ENCODE results near the gene NEMF.
"Not testable (repeated sequence)": the region's sequence is repeated elsewhere in the genome, so short reads cannot be mapped to it uniquely, and the experiment has no call there.

The NEMF gene, protein sequence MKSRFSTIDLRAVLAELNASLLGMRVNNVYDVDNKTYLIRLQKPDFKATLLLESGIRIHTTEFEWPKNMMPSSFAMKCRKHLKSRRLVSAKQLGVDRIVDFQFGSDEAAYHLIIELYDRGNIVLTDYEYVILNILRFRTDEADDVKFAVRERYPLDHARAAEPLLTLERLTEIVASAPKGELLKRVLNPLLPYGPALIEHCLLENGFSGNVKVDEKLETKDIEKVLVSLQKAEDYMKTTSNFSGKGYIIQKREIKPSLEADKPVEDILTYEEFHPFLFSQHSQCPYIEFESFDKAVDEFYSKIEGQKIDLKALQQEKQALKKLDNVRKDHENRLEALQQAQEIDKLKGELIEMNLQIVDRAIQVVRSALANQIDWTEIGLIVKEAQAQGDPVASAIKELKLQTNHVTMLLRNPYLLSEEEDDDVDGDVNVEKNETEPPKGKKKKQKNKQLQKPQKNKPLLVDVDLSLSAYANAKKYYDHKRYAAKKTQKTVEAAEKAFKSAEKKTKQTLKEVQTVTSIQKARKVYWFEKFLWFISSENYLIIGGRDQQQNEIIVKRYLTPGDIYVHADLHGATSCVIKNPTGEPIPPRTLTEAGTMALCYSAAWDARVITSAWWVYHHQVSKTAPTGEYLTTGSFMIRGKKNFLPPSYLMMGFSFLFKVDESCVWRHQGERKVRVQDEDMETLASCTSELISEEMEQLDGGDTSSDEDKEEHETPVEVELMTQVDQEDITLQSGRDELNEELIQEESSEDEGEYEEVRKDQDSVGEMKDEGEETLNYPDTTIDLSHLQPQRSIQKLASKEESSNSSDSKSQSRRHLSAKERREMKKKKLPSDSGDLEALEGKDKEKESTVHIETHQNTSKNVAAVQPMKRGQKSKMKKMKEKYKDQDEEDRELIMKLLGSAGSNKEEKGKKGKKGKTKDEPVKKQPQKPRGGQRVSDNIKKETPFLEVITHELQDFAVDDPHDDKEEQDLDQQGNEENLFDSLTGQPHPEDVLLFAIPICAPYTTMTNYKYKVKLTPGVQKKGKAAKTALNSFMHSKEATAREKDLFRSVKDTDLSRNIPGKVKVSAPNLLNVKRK

DNA sequence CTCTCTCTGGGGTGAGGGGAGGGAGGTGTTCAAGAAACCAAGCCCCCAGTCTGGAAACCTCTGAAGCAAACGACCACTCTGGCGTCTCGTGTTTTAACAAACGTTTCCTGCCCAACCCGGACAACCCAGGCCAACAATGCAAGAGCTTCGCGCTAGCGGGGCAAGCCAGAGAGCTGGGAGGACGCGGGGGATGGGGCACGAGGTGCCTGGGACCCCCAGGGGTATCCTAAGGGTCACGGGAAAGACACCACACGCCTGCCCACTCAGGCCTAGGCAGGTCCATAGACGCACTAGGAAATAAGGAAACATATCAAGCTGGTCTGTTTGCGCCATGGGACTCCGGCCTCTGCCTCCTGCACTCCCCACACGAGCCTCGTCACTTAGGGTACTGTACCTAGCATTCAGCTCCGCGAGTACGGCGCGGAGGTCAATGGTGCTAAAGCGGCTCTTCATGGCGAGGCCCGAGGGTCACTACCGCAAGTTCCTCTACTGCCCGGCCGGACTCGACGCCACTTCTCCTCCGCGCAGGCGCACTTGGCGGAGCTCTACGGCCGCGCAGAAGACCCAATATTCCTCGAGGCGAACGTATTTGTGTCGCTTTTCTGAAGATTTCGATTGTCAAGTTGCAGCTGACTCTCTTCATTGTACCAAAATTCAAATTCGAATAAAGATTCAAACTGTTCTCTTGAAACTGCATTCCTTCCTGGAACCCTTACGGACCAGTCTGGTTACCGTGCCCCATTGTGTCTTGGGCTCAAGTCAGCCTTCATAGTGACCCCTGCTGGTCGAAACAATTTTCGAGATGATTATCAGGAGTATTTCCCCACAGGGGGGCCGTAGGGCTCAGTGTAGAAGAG lies at the start of gene NEMF:
Gene NEMF, minus strand, starts transcription at position 488 of the 857 bp plus-strand sequence. Its CDS starts 35 bp downstream, at position 453.
- DNase-seq (ENCODE audit: low spot score): peak; percentile 83

DNA sequence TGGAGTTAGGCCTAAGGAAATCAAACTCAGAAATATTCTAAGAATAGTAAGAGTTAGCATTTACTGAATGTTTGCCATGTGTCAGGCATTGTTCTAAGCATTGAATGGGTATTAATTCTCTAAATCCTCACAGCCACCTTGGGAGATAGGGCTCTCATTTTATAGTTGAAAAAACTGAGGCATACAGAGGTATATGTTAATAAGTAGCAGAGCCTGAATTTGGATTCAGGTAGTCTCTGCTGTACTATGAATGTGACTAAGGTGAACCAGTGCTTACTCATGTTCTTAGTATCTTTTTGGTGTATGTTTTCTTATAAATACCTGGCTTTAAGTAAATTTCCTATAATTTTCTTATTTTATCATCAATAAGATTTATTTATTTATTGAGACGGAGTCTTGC lies 48.4 kb upstream of the NEMF start:
- no peak for DNase-seq (ENCODE audit: low spot score)

DNA sequence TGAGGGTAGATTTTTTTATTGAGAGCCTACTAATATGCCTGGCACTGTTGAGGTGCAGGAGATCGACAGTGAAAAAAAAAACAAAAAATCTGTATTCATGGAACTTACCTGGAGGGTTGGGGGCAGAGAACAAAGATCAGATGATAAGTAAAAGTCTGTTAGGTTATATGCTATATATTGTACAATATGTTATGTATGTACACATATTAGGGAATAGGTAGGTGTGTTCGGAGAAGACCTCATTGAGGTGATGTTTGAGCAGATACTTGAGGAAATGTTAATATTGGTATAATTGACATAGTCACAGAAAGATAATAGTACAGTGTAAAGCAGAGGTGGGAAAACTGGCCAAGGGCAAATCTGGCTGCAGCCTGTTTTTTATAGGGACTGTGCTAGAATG lies 45.9 kb upstream of the NEMF start:
- no peak for DNase-seq (ENCODE audit: low spot score)

DNA sequence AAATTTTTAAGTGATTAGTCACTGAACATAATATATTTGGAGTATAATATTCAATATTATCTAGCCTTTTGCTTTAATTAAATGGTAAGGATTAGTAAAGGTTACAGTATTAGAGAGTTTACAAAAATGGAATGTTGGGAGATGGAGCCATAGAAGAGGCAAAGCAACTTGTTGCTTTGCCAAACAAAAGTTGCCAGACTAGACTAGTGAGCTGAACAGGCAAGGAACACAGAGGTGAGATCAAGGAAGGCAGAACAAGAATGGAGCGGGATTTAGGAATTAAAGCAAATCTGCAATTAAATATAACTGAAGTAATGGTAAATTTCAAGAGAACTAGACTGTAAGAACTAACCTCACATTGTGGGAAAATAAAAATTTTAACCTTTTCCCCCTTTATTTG lies 45.4 kb upstream of the NEMF start:
- DNase-seq (ENCODE audit: low spot score): no peak

DNA sequence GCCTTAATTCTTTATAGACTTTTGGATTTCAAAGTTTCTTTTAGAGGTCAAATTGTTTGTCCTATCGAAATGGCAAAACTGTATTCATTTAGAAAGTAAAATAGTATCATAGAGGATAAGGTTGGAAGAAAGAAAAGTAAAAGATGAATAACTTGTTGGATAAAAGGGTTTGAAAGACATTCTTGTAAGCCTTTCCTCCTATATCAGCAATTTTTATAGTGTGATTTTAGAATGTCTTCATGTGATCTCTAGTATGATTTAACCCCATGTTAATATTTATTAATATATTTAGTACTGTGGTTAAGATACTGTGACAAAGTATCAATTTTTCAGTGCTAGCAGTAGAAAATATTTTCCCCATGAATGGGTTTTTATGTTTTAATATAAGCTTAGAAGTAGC lies 44.8 kb upstream of the NEMF start:
- DNase-seq (ENCODE audit: low spot score): no peak

DNA sequence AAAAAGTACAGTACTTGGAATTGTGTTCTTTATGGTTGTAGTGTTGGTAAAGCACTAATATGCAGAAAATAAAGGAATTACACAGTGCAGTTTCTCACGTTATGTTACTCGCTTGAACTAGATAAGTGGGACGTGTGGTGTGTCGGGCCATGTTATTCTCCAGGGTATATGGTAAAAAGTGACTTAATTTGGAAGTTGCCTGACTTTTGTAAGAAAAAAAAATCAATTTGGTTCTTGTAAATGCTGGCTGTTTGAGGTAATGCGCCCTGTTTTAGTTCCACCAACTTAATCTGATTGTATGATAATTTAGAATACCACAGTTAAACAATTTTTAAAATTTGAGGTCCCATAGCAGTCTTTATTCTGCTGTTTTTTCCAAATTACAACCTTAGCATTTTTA lies 44.4 kb upstream of the NEMF start:
- DNase-seq (ENCODE audit: low spot score): no peak

DNA sequence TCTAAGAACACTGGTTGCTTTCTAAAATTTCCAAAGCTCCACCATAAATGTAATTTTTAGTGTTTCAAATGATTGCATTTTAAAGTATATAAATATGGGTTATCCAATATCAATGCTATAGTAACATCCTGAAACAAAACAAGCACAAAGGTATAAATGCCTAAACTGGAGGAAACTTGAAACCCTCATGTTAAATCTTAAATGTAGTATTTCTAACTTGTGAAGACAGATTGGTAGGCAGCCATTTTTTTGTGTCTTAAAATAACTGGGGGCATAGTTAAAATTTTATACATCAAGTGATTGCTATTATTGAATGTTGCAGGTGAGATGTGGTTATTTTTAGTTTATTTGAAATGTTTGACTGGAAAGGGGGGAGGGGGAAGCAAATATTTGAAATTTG lies 43.7 kb upstream of the NEMF start:
- not testable (repeated sequence) for DNase-seq (ENCODE audit: low spot score)

DNA sequence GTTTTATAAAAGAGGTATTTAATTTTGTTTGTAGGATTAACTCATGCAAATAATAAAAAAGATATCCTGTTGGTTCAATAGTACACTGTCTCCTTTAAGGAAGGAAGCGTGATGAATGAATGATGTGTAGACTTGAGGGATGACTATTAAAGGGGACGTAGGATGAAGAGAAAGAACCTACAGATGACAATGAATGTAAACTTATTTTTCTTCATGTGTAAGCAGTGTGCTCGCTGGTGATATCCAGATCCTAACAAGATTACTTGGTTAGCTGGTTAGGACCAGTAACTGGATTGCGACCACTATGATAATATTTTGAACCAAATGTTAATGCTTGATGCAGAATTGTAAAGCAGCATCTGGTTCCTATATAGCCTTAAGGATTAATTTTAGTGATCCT lies 42.9 kb upstream of the NEMF start:
- DNase-seq (ENCODE audit: low spot score): no peak

DNA sequence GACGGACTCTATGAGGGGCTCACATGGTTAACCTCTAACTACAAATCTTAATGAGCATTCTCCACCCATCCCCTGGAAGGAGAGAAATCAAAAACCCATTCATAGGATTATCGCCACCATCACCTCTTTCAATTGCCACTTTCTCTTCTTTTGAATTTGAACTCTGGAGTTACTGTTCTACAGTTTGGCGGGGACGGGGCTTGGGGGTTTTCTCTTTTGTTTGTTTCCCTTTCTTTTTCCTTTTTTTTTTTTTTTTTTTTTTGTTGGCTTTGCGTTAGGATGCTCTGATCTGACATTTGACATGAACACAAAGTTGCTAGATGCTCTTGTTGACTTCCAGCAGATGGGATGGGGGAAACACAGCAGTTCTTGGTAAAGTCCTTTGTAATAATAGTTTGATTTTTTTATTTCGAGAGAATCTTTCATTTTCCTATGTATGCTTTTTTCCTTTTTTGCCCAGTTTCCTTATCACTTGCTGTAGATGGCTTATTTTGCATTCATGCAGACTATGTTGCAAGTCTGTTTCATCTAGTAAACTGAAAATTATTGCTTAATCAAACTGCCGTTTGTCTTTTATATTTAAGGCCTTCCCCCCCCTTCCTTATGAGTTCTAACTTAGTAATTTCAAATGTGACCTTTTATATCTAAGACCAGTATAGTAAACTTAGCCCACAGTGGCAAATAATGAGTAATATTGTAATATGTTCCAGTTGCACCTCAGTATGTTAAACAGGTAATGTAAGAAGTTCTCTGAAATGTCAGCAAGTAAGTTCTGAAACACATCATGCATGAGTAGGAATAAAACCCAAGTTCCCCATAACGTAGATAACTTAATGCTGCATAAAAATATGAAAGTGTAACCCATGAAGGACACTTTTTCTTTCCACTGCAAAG lies 41.9 kb upstream of the NEMF start:
- DNase-seq (ENCODE audit: low spot score): not testable (repeated sequence)

DNA sequence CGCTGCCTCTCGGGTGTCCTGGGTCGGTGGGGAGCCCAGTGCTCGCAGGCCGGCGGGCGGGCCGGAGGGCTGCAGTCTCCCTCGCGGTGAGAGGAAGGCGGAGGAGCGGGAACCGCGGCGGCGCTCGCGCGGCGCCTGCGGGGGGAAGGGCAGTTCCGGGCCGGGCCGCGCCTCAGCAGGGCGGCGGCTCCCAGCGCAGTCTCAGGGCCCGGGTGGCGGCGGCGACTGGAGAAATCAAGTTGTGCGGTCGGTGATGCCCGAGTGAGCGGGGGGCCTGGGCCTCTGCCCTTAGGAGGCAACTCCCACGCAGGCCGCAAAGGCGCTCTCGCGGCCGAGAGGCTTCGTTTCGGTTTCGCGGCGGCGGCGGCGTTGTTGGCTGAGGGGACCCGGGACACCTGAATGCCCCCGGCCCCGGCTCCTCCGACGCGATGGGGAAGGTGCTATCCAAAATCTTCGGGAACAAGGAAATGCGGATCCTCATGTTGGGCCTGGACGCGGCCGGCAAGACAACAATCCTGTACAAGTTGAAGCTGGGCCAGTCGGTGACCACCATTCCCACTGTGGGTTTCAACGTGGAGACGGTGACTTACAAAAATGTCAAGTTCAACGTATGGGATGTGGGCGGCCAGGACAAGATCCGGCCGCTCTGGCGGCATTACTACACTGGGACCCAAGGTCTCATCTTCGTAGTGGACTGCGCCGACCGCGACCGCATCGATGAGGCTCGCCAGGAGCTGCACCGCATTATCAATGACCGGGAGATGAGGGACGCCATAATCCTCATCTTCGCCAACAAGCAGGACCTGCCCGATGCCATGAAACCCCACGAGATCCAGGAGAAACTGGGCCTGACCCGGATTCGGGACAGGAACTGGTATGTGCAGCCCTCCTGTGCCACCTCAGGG lies 41.0 kb upstream of the NEMF start:
- no peak for DNase-seq (ENCODE audit: low spot score)

DNA sequence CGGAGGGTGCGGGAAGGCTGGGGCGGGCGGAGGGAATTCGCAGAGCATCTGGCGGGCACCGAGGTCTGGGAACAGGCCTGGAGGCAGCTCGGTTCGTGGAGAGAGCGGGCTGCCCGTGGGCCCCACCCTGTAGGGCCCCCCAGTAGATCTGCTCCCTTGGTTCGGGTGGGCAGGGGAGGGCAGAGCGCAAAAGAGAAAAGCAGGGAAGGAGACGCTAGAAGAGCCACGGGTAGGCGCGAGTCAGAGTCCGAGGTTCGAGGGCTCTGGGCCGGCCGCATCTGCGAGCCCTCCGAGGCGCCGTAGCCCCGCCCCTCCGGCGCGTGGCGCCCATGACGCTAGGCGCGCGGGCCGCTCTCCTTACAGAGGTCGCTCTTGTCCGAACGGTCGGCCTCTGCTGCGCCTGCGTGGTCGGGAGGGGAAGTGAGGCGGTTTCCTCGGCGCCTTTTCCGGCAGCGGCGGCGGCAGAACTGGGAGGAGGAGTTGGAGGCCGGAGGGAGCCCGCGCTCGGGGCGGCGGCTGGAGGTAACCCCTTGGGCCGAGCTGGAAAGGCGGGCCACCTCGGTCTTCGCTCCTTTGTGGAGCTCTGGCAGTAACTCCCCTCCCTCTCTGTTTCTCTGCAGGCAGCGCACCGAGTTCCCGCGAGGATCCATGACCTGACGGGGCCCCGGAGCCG lies 40.2 kb upstream of the NEMF start, which contains the start of gene ARF6:
Gene ARF6, plus strand, starts transcription at position 447 of the 673 bp plus-strand sequence. CDS start 655 bp downstream, outside the sequence.
- peak; percentile 96 for DNase-seq (ENCODE audit: low spot score)

DNA sequence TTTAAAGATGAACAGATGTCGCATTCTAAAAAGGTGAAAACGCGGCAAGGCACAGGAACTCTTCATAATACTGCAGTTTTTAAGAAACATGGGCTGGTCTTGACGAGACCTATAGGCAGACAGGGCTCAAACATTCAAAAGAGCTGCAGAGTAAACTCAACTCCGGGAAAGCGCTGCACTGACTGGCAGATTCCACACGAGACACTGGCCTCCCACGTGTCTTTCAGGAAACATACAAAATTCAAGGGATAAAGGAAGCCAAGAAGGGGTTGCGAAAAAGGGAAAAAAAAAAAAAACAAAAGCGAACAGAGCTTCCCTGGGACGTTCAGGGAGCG lies 39.7 kb upstream of the NEMF start:
- peak; percentile 90 for DNase-seq (ENCODE audit: low spot score)

DNA sequence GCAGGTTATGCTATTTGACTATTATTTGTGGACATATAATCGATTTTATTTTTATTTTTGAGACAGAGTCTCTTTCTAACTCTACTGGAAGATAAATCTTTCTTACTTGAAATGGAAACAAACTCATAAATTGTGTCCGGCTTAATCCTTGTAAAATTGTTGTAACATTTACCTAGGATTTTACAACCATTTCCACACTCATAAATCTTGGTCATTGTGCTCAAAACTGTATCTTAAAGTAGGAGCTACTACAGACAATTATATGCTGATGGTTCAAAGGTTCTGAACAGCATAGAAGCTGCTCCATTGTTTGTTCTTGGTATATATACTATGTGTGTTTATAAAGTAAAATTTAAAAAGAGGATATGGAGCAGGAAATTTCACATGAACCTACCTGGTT lies 35.7 kb upstream of the NEMF start:
- DNase-seq (ENCODE audit: low spot score): no peak

DNA sequence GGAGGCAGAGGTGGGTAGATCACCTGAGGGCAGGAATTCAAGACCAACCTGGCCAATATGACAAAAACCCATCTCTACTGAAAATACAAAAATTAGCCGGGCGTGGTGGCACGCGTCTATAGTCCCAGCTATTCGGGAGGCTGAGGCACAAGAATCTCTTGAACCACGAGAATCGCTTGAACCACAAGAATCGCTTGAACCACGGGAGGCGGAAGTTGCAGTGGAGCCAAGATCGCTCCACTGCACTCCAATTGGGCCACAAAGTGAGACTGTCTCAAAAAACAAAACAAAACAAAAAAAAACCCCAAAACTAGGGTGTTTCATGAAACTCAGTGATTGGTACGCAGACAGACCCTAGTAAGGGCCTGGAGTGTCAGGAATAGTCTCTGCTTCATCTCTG lies 33.9 kb upstream of the NEMF start:
- no peak for DNase-seq (ENCODE audit: low spot score)

DNA sequence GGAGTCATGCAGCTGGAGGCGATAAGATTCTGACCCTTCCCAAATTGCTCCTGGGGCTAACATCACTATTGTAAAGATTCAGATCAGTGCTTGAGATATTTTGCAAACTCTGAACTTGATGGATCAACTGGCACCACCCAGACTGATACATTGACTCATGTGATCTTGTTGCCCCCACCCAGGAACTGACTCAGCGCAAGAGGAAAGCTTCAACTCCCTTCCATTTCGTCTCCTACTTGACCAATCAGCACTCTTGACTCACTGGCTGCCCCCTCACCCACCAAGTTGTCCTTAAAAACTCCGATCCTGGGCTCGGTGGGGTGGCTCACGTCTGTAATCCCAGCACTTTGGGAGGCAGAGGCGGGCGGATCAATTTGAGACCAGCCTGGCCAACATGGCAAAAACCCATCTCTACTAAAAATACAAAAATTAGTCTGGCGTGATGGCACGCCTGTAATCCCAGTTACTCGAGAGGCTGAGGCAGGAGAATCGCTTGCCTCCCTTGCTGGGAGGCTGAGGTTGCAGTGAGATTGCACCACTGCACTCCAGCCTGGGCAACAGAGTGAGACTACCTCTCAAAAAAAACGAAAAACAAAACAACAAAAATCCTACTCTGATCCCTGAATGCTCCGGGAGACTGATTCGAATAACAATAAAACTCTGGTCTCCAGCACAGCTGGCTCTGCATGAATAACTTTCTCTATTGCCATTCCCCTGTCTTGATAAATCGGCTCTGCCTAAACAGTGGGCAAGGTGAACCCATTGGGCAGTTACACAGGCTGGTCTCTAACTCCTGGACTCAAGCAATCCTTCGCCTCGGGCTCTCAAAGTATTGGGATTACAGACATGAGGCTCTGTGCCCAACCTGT lies 30.5 kb upstream of the NEMF start:
- no peak for DNase-seq (ENCODE audit: low spot score)

DNA sequence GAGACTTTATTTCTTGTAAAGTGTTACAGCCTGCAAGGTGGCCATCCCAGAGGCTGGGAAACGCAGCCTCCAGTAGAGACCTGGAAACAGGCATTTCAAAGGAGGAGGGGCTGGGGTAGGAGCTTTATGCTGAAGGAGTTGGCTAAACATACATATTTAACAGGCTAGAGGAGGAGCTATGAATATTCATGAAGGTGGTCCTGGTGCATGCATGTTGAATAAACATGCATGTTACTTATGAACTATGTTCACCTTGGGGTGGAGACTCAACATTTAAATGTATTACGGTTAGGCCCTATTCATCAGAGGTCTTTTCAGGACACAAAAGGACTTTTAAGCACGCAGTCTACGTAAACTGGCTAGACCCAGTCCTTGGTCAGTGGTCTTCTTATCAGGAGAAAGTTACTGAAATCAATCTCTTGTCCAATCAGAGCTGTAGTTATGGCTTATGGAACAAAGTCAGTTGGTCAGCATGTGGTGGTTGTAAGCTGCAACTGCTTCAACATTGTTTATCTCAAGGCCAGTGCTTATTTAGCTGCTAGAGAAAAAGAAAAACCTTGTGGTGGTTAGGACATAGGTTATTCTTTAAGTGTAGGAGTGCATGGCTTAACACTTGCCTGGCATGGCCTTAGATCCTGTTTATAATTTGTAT lies 28.9 kb upstream of the NEMF start:
- DNase-seq (ENCODE audit: low spot score): no peak

DNA sequence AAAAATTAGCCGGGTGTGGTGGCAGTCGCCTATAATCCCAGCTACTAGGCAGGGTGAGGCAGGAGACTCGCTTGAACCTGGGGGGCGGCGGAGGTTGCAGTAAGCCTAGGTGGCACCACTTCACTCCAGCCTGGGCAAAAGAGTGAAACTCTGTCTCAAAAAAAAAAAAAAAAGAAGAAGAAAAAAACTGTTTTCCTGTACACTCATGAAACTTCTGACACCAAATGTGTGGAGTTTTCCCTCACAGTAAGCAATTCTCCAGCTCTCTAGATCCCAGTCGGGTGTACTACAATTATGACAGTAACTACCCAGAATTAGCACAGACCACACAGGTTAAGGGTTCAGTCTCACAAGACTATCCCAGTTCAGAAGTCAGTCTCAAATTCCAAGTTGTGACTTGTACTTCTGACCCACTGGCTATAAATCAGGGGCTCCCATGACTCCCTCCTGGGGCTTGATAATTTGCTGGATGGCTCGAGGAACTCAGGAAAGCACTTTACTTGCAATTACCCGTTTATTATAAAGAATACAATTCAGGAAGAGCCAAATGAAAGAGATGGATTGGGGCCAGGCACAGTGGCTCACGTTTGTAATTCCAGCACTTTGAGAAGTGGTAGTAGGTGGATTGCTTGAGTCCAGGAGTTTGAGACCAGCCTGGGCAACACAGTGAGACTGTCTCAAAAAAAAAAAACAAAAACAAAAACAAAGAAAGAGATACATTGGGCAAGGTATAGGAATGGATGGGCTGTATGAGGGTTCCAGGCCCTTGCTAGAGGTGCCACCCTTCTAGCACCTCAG lies 27.9 kb upstream of the NEMF start:
- no peak for DNase-seq (ENCODE audit: low spot score)

Measured in COLO829 (cell line).